ENCODE measurements around the gene RARS1.
"Not testable (repeated sequence)": the region's sequence is repeated elsewhere in the genome, so short reads cannot be mapped to it uniquely, and the experiment has no call there.

Gene RARS1

GRCh38 chr5:168530621-168531150 is 44.4 kb downstream of the RARS1 start:
- TF ChIP-seq POLR2A (IDR thresholded peaks at IDR 0.05; ENCODE audit: low read depth, low read length) = no peak
- no peak for TF ChIP-seq TAF1 (IDR thresholded peaks at IDR 0.05; ENCODE audit: borderline replicate concordance, low read depth, low read length)
- TF ChIP-seq POLR2AphosphoS5 (IDR thresholded peaks at IDR 0.05; ENCODE audit: low read depth, low read length) = no peak
- no peak for FAIRE-seq
- no peak for DNase-seq (ENCODE audit: insufficient read length)

- no peak for FAIRE-seq
- DNase-seq (ENCODE audit: insufficient read length) = no peak
- TF ChIP-seq POLR2AphosphoS5 (IDR thresholded peaks at IDR 0.05; ENCODE audit: low read depth, low read length) (no peak), TAF1 (IDR thresholded peaks at IDR 0.05; ENCODE audit: borderline replicate concordance, low read depth, low read length) (no peak), POLR2A (IDR thresholded peaks at IDR 0.05; ENCODE audit: low read depth, low read length) (no peak)
Observed at GRCh38 chr5:168531191-168531590, 44.9 kb downstream of the RARS1 start.

DNA sequence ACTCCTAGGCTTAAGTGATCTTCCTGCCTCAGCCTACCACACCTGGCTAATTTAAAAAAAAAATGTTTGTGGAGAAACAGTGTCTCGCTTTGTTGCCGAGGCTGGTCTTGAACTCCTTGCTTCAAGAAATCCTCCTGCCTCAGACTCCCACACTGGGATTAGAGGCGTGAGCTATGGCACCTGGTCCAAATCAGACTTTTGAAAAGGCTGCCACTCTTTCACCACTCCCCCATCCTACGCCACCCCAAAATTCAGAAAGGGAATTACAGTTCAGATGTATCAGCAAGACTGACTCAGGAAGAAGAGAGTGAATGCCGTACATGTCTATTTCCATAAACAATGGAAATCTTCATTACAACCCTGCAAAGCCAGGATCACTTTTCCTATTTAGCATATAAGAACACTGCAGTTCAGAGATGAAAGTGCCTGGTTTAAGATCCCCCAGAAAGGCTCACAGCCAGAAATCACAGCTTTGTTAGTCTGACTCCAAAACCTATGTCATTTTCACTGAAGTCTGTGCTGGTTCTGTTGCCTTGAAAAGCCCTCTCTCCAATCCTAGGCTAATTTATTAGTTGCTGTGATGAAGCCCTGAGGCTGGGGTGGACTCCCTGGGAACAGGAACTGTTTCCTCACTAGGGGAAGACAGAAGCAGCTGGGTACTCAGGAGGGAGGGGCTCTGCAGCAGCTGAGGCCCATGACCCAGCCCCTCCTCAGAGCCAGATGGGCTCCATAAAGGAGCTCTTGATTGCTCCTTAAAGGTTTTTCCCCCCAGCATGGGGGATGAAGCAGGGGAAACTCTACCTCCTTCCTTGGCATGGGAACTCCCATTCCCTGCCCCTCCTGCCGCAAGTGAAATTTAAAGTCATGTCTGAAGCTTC is 46.0 kb downstream of the RARS1 start:
- no peak for DNase-seq (ENCODE audit: insufficient read length)
- TF ChIP-seq POLR2A (IDR thresholded peaks at IDR 0.05; ENCODE audit: low read depth, low read length) (no peak), TAF1 (IDR thresholded peaks at IDR 0.05; ENCODE audit: borderline replicate concordance, low read depth, low read length) (no peak), POLR2AphosphoS5 (IDR thresholded peaks at IDR 0.05; ENCODE audit: low read depth, low read length) (no peak)
- FAIRE-seq = no peak

DNA sequence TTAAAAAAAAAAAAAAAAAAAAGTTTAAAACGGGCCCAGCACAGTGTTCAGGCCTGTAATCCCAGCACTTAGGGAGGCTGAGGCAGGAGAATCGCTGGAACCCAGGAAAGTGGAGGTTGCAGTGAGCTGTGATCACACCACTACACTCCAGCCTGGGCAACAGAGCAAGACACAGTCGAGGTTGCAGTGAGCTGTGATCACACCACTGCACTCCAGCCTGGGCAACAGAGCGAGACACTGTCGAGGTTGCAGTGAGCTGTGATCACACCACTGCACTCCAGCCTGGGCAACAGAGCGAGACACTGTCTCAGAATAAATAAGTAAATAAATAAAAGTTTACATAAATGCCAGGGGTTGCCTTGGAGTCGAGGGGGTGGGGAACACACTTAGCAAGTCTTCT is 48.1 kb downstream of the RARS1 start:
- DNase-seq (ENCODE audit: insufficient read length); FAIRE-seq: not testable (repeated sequence)

DNA sequence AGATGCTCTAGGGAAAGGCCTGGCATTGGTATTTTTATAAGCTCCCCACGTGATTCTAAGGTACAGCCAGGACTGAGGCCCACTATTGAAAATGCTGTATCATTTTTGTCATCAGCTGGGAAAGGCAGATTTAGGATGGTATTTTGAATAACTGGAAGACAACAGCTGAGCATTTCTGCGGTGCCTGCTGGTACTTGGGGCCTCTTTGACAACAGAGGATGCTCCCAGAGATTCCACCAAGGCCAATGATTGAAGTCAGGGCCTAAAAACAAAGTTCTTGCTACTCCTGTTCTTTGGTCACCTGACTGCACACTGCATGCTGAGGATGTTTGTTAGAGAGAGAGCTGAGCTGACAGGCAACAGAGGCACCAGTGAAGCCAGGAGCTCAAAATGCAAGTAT is 50.9 kb downstream of the RARS1 start:
- TF ChIP-seq POLR2AphosphoS5 (IDR thresholded peaks at IDR 0.05; ENCODE audit: low read depth, low read length) = no peak
- TF ChIP-seq TAF1 (IDR thresholded peaks at IDR 0.05; ENCODE audit: borderline replicate concordance, low read depth, low read length) = no peak
- TF ChIP-seq POLR2A (IDR thresholded peaks at IDR 0.05; ENCODE audit: low read depth, low read length) = no peak
- no peak for FAIRE-seq
- no peak for DNase-seq (ENCODE audit: insufficient read length)

DNA sequence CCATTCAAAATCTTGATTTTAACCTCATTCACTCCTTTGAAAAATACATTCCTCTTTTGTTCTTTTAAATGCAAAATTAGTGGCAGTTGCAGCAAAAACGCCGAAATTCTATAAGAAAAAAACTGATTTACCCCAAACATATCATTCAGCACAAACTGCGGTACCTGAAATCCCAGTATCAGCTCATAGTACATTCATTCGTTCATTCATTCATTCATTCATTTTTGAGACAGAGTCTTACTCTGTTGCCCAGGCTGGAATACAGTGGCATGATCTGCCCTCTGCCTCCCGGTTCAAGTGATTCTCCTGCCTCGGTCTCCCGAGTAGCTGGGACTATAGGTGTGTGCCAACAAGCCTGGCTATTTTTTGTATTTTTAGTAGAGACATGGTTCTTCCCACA is 63.3 kb downstream of the RARS1 start:
- no peak for FAIRE-seq
- TF ChIP-seq POLR2AphosphoS5 (IDR thresholded peaks at IDR 0.05; ENCODE audit: low read depth, low read length) (no peak), POLR2A (IDR thresholded peaks at IDR 0.05; ENCODE audit: low read depth, low read length) (no peak), TAF1 (IDR thresholded peaks at IDR 0.05; ENCODE audit: borderline replicate concordance, low read depth, low read length) (no peak)
- no peak for DNase-seq (ENCODE audit: insufficient read length)

DNA sequence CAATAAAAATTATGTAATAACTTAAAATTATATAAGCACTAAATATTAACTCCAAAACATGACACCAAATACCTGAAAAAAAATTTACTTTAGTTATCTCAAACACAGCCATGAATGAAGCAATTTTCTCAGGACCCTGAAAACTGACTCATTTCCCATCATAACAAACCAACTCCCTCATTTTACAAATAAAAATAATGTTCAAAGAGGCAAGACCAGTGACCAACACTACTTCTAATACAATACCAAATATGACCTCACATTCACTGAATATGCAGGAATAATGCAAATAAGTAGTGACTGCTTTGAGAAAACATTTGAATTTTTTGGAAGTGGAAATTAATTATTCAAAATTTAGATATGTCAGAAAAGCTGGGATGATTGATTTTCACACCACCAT is 64.4 kb downstream of the RARS1 start:
- TF ChIP-seq POLR2A (IDR thresholded peaks at IDR 0.05; ENCODE audit: low read depth, low read length) (no peak), TAF1 (IDR thresholded peaks at IDR 0.05; ENCODE audit: borderline replicate concordance, low read depth, low read length) (no peak), POLR2AphosphoS5 (IDR thresholded peaks at IDR 0.05; ENCODE audit: low read depth, low read length) (no peak)
- DNase-seq (ENCODE audit: insufficient read length) (no peak), FAIRE-seq (no peak)

GRCh38 chr5:168552146-168552545 is 65.9 kb downstream of the RARS1 start:
- DNase-seq (ENCODE audit: insufficient read length) (no peak), FAIRE-seq (no peak)
- TF ChIP-seq TAF1 (IDR thresholded peaks at IDR 0.05; ENCODE audit: borderline replicate concordance, low read depth, low read length) = no peak
- TF ChIP-seq POLR2A (IDR thresholded peaks at IDR 0.05; ENCODE audit: low read depth, low read length) = no peak
- no peak for TF ChIP-seq POLR2AphosphoS5 (IDR thresholded peaks at IDR 0.05; ENCODE audit: low read depth, low read length)

- FAIRE-seq (no peak), DNase-seq (ENCODE audit: insufficient read length) (no peak)
- no peak for TF ChIP-seq TAF1 (IDR thresholded peaks at IDR 0.05; ENCODE audit: borderline replicate concordance, low read depth, low read length)
- TF ChIP-seq POLR2A (IDR thresholded peaks at IDR 0.05; ENCODE audit: low read depth, low read length) = no peak
- TF ChIP-seq POLR2AphosphoS5 (IDR thresholded peaks at IDR 0.05; ENCODE audit: low read depth, low read length) = no peak
Observed at GRCh38 chr5:168553377-168554130, 67.3 kb downstream of the RARS1 start.

- FAIRE-seq (no peak), DNase-seq (ENCODE audit: insufficient read length) (no peak)
- TF ChIP-seq POLR2A (IDR thresholded peaks at IDR 0.05; ENCODE audit: low read depth, low read length) (no peak), TAF1 (IDR thresholded peaks at IDR 0.05; ENCODE audit: borderline replicate concordance, low read depth, low read length) (no peak), POLR2AphosphoS5 (IDR thresholded peaks at IDR 0.05; ENCODE audit: low read depth, low read length) (no peak)
Observed at GRCh38 chr5:168557389-168557788, 71.1 kb downstream of the RARS1 start.

GRCh38 chr5:168562279-168562678 is 76.0 kb downstream of the RARS1 start:
- FAIRE-seq (no peak), DNase-seq (ENCODE audit: insufficient read length) (no peak)
- TF ChIP-seq POLR2AphosphoS5 (IDR thresholded peaks at IDR 0.05; ENCODE audit: low read depth, low read length) (no peak), POLR2A (IDR thresholded peaks at IDR 0.05; ENCODE audit: low read depth, low read length) (no peak), TAF1 (IDR thresholded peaks at IDR 0.05; ENCODE audit: borderline replicate concordance, low read depth, low read length) (no peak)

DNA sequence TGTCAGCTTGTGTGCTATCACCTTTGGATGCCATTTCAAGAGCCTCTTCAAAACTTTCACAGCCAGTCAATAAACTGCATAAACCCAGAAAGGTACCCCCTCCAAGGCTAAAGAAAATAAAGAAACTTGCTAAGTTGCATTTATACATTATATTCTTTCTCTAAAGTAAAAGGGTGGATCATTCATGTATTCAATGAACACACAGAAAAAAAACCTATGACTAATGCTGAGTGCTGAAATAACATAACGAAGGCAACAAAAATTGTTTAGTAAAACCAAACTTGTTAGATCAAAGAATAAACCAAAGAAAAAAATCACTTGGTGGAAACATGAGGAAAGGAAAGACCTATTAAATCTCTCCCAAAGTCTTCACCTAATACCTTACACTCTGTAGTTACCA is 77.7 kb downstream of the RARS1 start:
- no peak for DNase-seq (ENCODE audit: insufficient read length)
- FAIRE-seq = no peak
- TF ChIP-seq POLR2A (IDR thresholded peaks at IDR 0.05; ENCODE audit: low read depth, low read length) (no peak), POLR2AphosphoS5 (IDR thresholded peaks at IDR 0.05; ENCODE audit: low read depth, low read length) (no peak), TAF1 (IDR thresholded peaks at IDR 0.05; ENCODE audit: borderline replicate concordance, low read depth, low read length) (no peak)
